K562 (cell line): ENCODE results near the gene RXFP1. TPM values are rescaled to one million over a fixed set of nuclear protein-coding genes. Genes with fewer than 3 reads are reported as not detected.

Source experiments
- ATAC-seq: fragments of 200-7000 bp; cut with Tn5 transposase; 3 replicates; pipeline ENCODE4 v1.9.1; 2020; ENCODE audit warnings: moderate library complexity
- BruUV-seq: library from RNA; stranded (reverse); fragments of 400-500 nt; replicated peaks from 2 replicates; lab custom pipeline; 2021; lab: Mats Ljungman, UMichigan
- CTCF ChIA-PET: fragments of 300-600 bp; formaldehyde crosslinking; extraction: SDS; loops from one replicate; lab custom pipeline; 2021; ENCODE audit warnings: low intra/inter-chr PET ratio; lab: Yijun Ruan, JAX
- POLR2A ChIA-PET: fragments of 300-600, 350-650 bp; sonication (Branson Sonifier 250); formaldehyde crosslinking; extraction: SDS; loops from one replicate; lab custom pipeline; 2021; ENCODE audit warnings: antibody characterized with exemption, inconsistent platforms; lab: Yijun Ruan, JAX
- DNase-seq, 4 experiments: peaks; one replicate each; pipeline versions ENCODE4 v3.0.0 to v3.0.0-alpha.2; 2011 to 2018; ENCODE audit warnings: low spot score in 3 of 4, mixed read lengths in 3 of 4; ENCODE audit errors: extremely low read depth in 1 of 4
- FAIRE-seq: peaks from 2 replicates; lab custom pipeline; 2011; peaks lifted over from hg19 to GRCh38; lab: Jason Lieb, UNC
- H2AFZ ChIP-seq: 2 replicates; pipeline ENCODE4 v1.6.0; 2011; ENCODE audit warnings: low read depth, low read length, control low read depth, inconsistent platforms
- H3K27ac ChIP-seq: fragments of 200-600 bp; 3 replicates; pipeline ENCODE4 v1.8.0; 2011; ENCODE audit warnings: low read depth, mild to moderate bottlenecking, control low read depth, inconsistent platforms, low read length, moderate library complexity, mixed read lengths; ENCODE audit errors: extremely low read depth
- H3K27me3 ChIP-seq, 2 experiments: fragments of 300-600 bp in 1 of 2; 2 replicates in 1 of 2; 3 replicates in 1 of 2; pipeline versions ENCODE4 v1.6.0 to v1.8.0; 2011; ENCODE audit warnings: inconsistent platforms in 2 of 2, low read length in 2 of 2, mild to moderate bottlenecking in 1 of 2, mixed read lengths in 1 of 2, moderate library complexity in 1 of 2; ENCODE audit not compliant: control insufficient read depth in 2 of 2, insufficient read depth in 2 of 2
- H3K36me3 ChIP-seq: fragments of 300-600 bp; 3 replicates; pipeline ENCODE4 v1.8.0; 2011; ENCODE audit warnings: mild to moderate bottlenecking, low read length, inconsistent platforms; ENCODE audit not compliant: control insufficient read depth, insufficient read depth
- H3K4me1 ChIP-seq, 2 experiments: fragments of 200-600 bp in 1 of 2; replicated peaks in 1 of 2; 2 replicates in 1 of 2; 3 replicates in 1 of 2; pipeline versions ENCODE4 v1.5.1 to v1.8.0; 2011; ENCODE audit warnings: inconsistent platforms in 2 of 2, low read length in 2 of 2, mild to moderate bottlenecking in 1 of 2, mixed read lengths in 1 of 2, moderate library complexity in 1 of 2; ENCODE audit not compliant: control insufficient read depth in 2 of 2, insufficient read depth in 2 of 2
- H3K4me2 ChIP-seq: 2 replicates; pipeline ENCODE4 v1.6.1; 2011; ENCODE audit warnings: low read length, control low read depth, inconsistent platforms, mixed read lengths; ENCODE audit not compliant: insufficient read depth
- H3K4me3 ChIP-seq: fragments of 200-600 bp; sonication (generic), shearing (Covaris generic); 2 replicates; pipeline ENCODE4 v1.5.1; 2016; ENCODE audit warnings: control low read depth, inconsistent platforms
- H3K79me2 ChIP-seq: fragments of 200-600 bp; 3 replicates; pipeline ENCODE4 v1.8.0; 2011; ENCODE audit warnings: low read length, inconsistent platforms; ENCODE audit not compliant: control insufficient read depth, insufficient read depth
- H3K9ac ChIP-seq, 2 experiments: 2 replicates each; pipeline versions ENCODE4 v1.6.0 to v1.6.1; 2011; ENCODE audit warnings: low read depth in 2 of 2, low read length in 2 of 2, control low read depth in 1 of 2, inconsistent platforms in 1 of 2, mild to moderate bottlenecking in 1 of 2, mixed read lengths in 1 of 2; ENCODE audit not compliant: insufficient read depth in 1 of 2
- H3K9me1 ChIP-seq: one replicate; pipeline ENCODE4 v1.6.0; 2011; ENCODE audit warnings: inconsistent platforms, mild to moderate bottlenecking, low read length, moderate library complexity; ENCODE audit not compliant: control insufficient read depth, insufficient read depth
- H3K9me3 ChIP-seq: replicated peaks from 2 replicates; pipeline ENCODE4 v1.5.1; 2011; ENCODE audit warnings: low read depth, low read length, inconsistent platforms; ENCODE audit not compliant: control insufficient read depth, insufficient read depth
- H4K20me1 ChIP-seq: replicated peaks from 2 replicates; pipeline ENCODE4 v1.6.1; 2011; ENCODE audit warnings: low read length, inconsistent platforms, mixed read lengths; ENCODE audit not compliant: control insufficient read depth, insufficient read depth
- ATF6 ChIP-seq: sonication (generic); formaldehyde crosslinking; IDR thresholded peaks from 2 replicates; pipeline ENCODE4 v1.4.0; 2020; ENCODE audit warnings: mild to moderate bottlenecking, missing genetic modification reagents
- C11orf30 ChIP-seq: fragments of 450-650 bp; IDR thresholded peaks from 2 replicates; pipeline ENCODE4 v1.6.1; 2016; ENCODE audit warnings: low read depth, mild to moderate bottlenecking
- PHF21A ChIP-seq: fragments of 450-650 bp; IDR thresholded peaks from 2 replicates; pipeline ENCODE4 v1.6.1; 2017; ENCODE audit warnings: low read depth, borderline replicate concordance
- RBM39 ChIP-seq: fragments of 200-400 bp; formaldehyde crosslinking; optimal IDR thresholded peaks from 2 replicates; pipeline ENCODE3; 2018; ENCODE audit warnings: low read depth, low read length
- SP1 ChIP-seq: sonication (generic); formaldehyde crosslinking; IDR thresholded peaks from 2 replicates; pipeline ENCODE4 v1.8.1; 2022; ENCODE audit warnings: mild to moderate bottlenecking, missing genetic modification reagents
- TFAM ChIP-seq: fragments of 250-450 bp; sonication (Bioruptor Pico); conservative IDR thresholded peaks from 2 replicates; pipeline ENCODE4 v1.5.0; 2021; ENCODE audit warnings: mild to moderate bottlenecking, moderate library complexity
- UBTF ChIP-seq, 2 experiments: IDR thresholded peaks; 2 replicates each; pipeline ENCODE4 v1.6.1; 2012; ENCODE audit warnings: improper control_type of control experiment in 2 of 2, low read depth in 2 of 2, low read length in 2 of 2, borderline replicate concordance in 1 of 2
- WHSC1 ChIP-seq: IDR thresholded peaks from one replicate; pipeline ENCODE4 v1.6.1; 2012; ENCODE audit warnings: low read length, control low read depth, inconsistent platforms
- ZBTB34 ChIP-seq: fragments of 250-450 bp; sonication (Bioruptor Pico); IDR thresholded peaks from 2 replicates; pipeline ENCODE4 v1.8.0; 2021; ENCODE audit warnings: mild to moderate bottlenecking, moderate library complexity
- ZNF184 ChIP-seq: sonication (generic); formaldehyde crosslinking; IDR thresholded peaks from 2 replicates; pipeline ENCODE4 v1.5.0; 2020; ENCODE audit warnings: missing genetic modification reagents
- ZNF277 ChIP-seq: fragments of 250-450 bp; sonication (Bioruptor Pico); IDR thresholded peaks from 2 replicates; pipeline ENCODE4 v1.8.0; 2022; ENCODE audit warnings: inconsistent platforms, mild to moderate bottlenecking, moderate library complexity, borderline replicate concordance
- ZNF431 ChIP-seq: sonication (generic); formaldehyde crosslinking; IDR thresholded peaks from 2 replicates; pipeline ENCODE4 v1.8.0; 2022; ENCODE audit warnings: mild to moderate bottlenecking, missing genetic modification reagents
- WGBS: fragments of 100-300 bp; shearing (Covaris generic); methylation state at CpG from one replicate; pipeline ENCODE4 v1.1.6; 2016; ENCODE audit warnings: low coverage, mixed read lengths; ENCODE audit not compliant: insufficient coverage; ENCODE audit errors: missing lambda C conversion rate; 5-methylcytosine and 5-hydroxymethylcytosine counted together
- in situ Hi-C: fragments of 300-500 bp; cut with MboI; formaldehyde crosslinking; loops from 4 replicates; pipeline ENCODE4 v1.15.0; 2018; ENCODE audit warnings: inconsistent platforms, mixed read lengths
- intact Hi-C: fragments of 100-400 bp; cut with micrococcal nuclease; formaldehyde crosslinking; loops from 2 replicates; pipeline ENCODE4 v1.14.2; 2022
- polyA plus RNA-seq, 8 experiments: library from polyadenylated mRNA; depleted of rRNA in 4 of 8; stranded (reverse) in 5 of 8; unstranded in 3 of 8; fragments of >200 nt; fragmentation: Nextera tagmentation in 2 of 8; fragmentation: Illumina TruSeq in 1 of 8; extraction: Ambion mirVana in 2 of 8; extraction: Trizol in 1 of 8; gene quantifications; 2 replicates each; pipeline versions ENCODE4 v1.2.1 to v1.2.3, GENCODE V29; 2011 to 2014; ENCODE audit warnings: inconsistent platforms in 1 of 8, missing spikeins in 1 of 8
- total RNA-seq, 7 experiments: library from RNA; depleted of rRNA in 6 of 7; stranded (reverse); fragments of >200 nt in 6 of 7; fragmentation: Illumina TruSeq in 2 of 7; extraction: Trizol in 2 of 7; gene quantifications; 2 replicates each; pipeline versions ENCODE4 v1.2.1 to v1.2.3, GENCODE V29; 2011 to 2021; ENCODE audit warnings: low replicate concordance in 1 of 7

Gene RXFP1
- total and polyA plus RNA-seq, 9 of the 15 experiments (the other 6 are each of a cell fraction or from before 2014, with no cell fraction given) = 0.03 to 0.06 (median 0.04) TPM; not detected in 6

- intact Hi-C loops = loop anchor here (10.0 kb wide), 2 partner anchors 427 to 823 kb away; no protein-coding TSS in a partner anchor
- no peak for DNase-seq
- in situ Hi-C loops = loop anchor here (5.0 kb wide), 1 partner anchor 360 kb away; no protein-coding TSS in a partner anchor
- Histone ChIP-seq H3K4me2 (no peak overlapping the region), H3K9ac (no peak overlapping the region), H3K79me2 (no peaks in the 10 kb centered on the region), H3K9me1 (no peaks in the 10 kb centered on the region), H3K36me3 (no peaks in the 10 kb centered on the region), H3K27ac (no peak overlapping the region), H3K27me3 (no peaks in the 10 kb centered on the region), H3K4me1 (no peaks in the 10 kb centered on the region), H2AFZ (no peak overlapping the region), H3K4me3 (no peak overlapping the region), H4K20me1 (no peaks in the 10 kb centered on the region), H3K9me3 (no peaks in the 10 kb centered on the region)
- no peak for TF ChIP-seq C11orf30
- no peak for TF ChIP-seq ZNF184 (CRISPR knock-in tag)
- no peak for TF ChIP-seq UBTF (IDR thresholded peaks at IDR 0.05; ENCODE audit: borderline replicate concordance in 1 of 2, low read depth in 2 of 2, low read length in 2 of 2)
- no peak for TF ChIP-seq ZNF277 (CRISPR knock-in tag)
- TF ChIP-seq SP1 (CRISPR knock-in tag) = no peak
- TF ChIP-seq RBM39 = no peak
- no peak for TF ChIP-seq PHF21A
- TF ChIP-seq ATF6 (CRISPR knock-in tag) = no peak
- TF ChIP-seq ZBTB34 (CRISPR knock-in tag) = no peak
- TF ChIP-seq WHSC1 = no peak
- no peak for TF ChIP-seq TFAM (CRISPR knock-in tag)
- no peak for TF ChIP-seq ZNF431 (CRISPR knock-in tag)
- no peak for ATAC-seq
- ChIA-PET POLR2A (no interaction called here), CTCF (no interaction called here)
- WGBS = 62% methylated on average over 3 of the region's 3 CpGs
- BruUV-seq = no TSS peak
- FAIRE-seq = no peak
Observed at GRCh38 chr4:158622251-158622650, 100.6 kb downstream of the RXFP1 start.
